Sigmoid colon (tissue), 7 donors: ENCODE results near the gene TBC1D1. TPM values are rescaled to one million over a fixed set of nuclear protein-coding genes. Genes with fewer than 3 reads are reported as not detected.

Source experiments
- DNase-seq: peaks from one replicate; pipeline ENCODE4 v3.0.0-alpha.2; 2019
- H3K27ac ChIP-seq, 4 donors: fragments of 200-600 bp; sonication (generic); one replicate each; pipeline ENCODE4 v1.5.1; 2016 to 2019; ENCODE audit warnings: mild to moderate bottlenecking in 1 of 4
- H3K27me3 ChIP-seq, 3 donors: fragments of 200-600 bp; sonication (generic); one replicate each; pipeline ENCODE4 v1.5.1; 2019; ENCODE audit warnings: mild to moderate bottlenecking in 1 of 3
- H3K36me3 ChIP-seq, 4 donors: fragments of 200-600 bp; sonication (generic); one replicate each; pipeline ENCODE4 v1.5.1; 2016 to 2019
- H3K4me1 ChIP-seq, 4 donors: fragments of 200-600 bp; sonication (generic); one replicate each; pipeline ENCODE4 v1.5.1; 2017 to 2019
- H3K4me3 ChIP-seq, 4 donors: fragments of 200-600 bp; sonication (generic); one replicate each; pipeline ENCODE4 v1.5.1; 2017 to 2019; ENCODE audit warnings: mild to moderate bottlenecking in 2 of 4, moderate library complexity in 1 of 4
- H3K9me3 ChIP-seq, 4 donors: fragments of 200-600 bp in 3 of 4; sonication (generic) in 3 of 4; one replicate each; pipeline versions ENCODE4 v1.5.1 to v1.6.1; 2013 to 2019
- EP300 ChIP-seq, 4 donors: sonication (generic); formaldehyde crosslinking; IDR thresholded peaks; one replicate each; pipeline ENCODE4 v1.6.1; 2017; ENCODE audit warnings: antibody characterized with exemption in 4 of 4
- POLR2A ChIP-seq, 2 donors: fragments of 450-650 bp; IDR thresholded peaks; one replicate each; pipeline ENCODE4 v1.6.1; 2016; ENCODE audit warnings: antibody characterized with exemption in 2 of 2, mild to moderate bottlenecking in 2 of 2, moderate library complexity in 2 of 2
- POLR2AphosphoS5 ChIP-seq, 4 donors: sonication (generic); formaldehyde crosslinking; IDR thresholded peaks; one replicate each; pipeline ENCODE4 v1.6.1; 2017; ENCODE audit warnings: antibody characterized with exemption in 4 of 4
- WGBS, 2 donors: extraction: QIAGEN DNeasy Blood & Tissue Kit; methylation state at CpG; one replicate each; pipeline ENCODE4 v1.1.7; 2013; 5-methylcytosine and 5-hydroxymethylcytosine counted together
- intact Hi-C: fragments of 100-400 bp; cut with DNase I; formaldehyde crosslinking; loops from one replicate; pipeline ENCODE4 v1.15.1; 2023
- polyA plus RNA-seq, 3 donors: library from polyadenylated mRNA; stranded (reverse); fragments of 200-250 nt; gene quantifications; one replicate each; pipeline ENCODE4 v1.2.3, GENCODE V29; 2013
- total RNA-seq, 4 donors: library from RNA; depleted of rRNA; stranded (reverse); fragments of >200 nt; gene quantifications; one replicate each; pipeline ENCODE4 v1.1.0, GENCODE V29; 2016
- TF ChIP-seq, protein P1 (sequence below), 4 experiments: fragments of 450-650 bp in 3 of 4; fragments of 200-600 bp in 1 of 4; IDR thresholded peaks; one replicate each; pipeline ENCODE4 v1.5.1; 2016 to 2019; ENCODE audit warnings: antibody characterized with exemption in 4 of 4, mild to moderate bottlenecking in 3 of 4, moderate library complexity in 2 of 4
- donor health status: healthy with polysubstance abuse.
- donor health status: Bipolar disorder and iron deficiency.
- donor health status: healthy.

Gene TBC1D1
- total and polyA plus RNA-seq, 7 donors: 31.2 to 450 (median 253) TPM

DNA sequence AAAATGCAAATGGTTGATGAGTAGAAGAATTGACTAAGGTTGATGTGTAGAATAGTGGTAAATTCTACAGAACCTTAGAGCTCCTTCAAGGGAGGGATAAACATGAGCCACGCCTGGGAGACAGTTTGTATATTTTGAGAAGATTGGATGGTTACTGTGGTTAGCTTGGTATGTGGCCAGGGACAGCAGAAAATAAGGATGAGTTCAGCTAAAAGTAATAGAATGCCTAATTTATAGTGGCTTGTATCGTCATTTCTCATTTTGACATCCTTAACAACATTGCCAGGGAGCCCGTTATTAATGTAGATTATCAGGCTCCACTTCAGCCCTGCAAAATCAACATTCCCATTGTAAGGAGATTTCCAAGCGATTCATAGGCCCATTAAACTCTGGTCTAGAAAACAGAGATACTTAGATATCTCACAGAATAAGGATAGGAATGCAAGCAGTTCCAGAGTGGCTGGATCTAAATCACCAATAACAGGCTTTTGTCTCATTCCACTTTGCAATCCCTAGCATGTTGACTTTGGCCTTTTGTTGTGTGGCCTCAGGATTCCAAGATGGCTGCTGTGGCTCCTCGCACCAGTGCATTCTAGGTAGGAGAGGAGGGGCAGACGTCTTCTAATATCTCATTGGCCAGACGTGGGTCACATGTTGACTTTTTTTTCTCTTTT, 62.9 kb downstream of the TBC1D1 start:
- Histone ChIP-seq H3K4me1 (peaks cover 0 to 52% (median 29%) of the 10 kb centered on the region in 4 donors), H3K4me3 (no peak overlapping the region), H3K27me3 (no peaks in the 10 kb centered on the region), H3K27ac (peak overlapping the region in 1 of 4 donors; percentile 65), H3K36me3 (peaks cover 0 to 5% (median 0%) of the 10 kb centered on the region in 4 donors), H3K9me3 (no peaks in the 10 kb centered on the region)
- TF ChIP-seq POLR2AphosphoS5 (IDR thresholded peaks at IDR 0.05): peak in 1 of 4 donors; percentile 9
- no peak for TF ChIP-seq EP300 (IDR thresholded peaks at IDR 0.05)
- WGBS, 2 donors: 76 to 78% methylated on average over 7 of the region's 7 CpGs
- DNase-seq: no peak
- intact Hi-C loops: no loop called here

GRCh38 chr4:37956941-37957340, 66.1 kb downstream of the TBC1D1 start:
- Histone ChIP-seq H3K36me3 (peaks cover 0 to 5% (median 0%) of the 10 kb centered on the region in 4 donors), H3K9me3 (no peaks in the 10 kb centered on the region), H3K4me1 (peaks cover 0 to 34% (median 17%) of the 10 kb centered on the region in 4 donors), H3K27me3 (no peaks in the 10 kb centered on the region), H3K4me3 (no peak overlapping the region), H3K27ac (no peak overlapping the region)
- intact Hi-C loops: no loop called here
- no peak for DNase-seq
- TF ChIP-seq POLR2AphosphoS5 (IDR thresholded peaks at IDR 0.05) (no peak), EP300 (IDR thresholded peaks at IDR 0.05) (no peak), POLR2A (IDR thresholded peaks at IDR 0.05) (no peak)
- TF ChIP-seq, protein P1, sequence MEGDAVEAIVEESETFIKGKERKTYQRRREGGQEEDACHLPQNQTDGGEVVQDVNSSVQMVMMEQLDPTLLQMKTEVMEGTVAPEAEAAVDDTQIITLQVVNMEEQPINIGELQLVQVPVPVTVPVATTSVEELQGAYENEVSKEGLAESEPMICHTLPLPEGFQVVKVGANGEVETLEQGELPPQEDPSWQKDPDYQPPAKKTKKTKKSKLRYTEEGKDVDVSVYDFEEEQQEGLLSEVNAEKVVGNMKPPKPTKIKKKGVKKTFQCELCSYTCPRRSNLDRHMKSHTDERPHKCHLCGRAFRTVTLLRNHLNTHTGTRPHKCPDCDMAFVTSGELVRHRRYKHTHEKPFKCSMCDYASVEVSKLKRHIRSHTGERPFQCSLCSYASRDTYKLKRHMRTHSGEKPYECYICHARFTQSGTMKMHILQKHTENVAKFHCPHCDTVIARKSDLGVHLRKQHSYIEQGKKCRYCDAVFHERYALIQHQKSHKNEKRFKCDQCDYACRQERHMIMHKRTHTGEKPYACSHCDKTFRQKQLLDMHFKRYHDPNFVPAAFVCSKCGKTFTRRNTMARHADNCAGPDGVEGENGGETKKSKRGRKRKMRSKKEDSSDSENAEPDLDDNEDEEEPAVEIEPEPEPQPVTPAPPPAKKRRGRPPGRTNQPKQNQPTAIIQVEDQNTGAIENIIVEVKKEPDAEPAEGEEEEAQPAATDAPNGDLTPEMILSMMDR (IDR thresholded peaks at IDR 0.05): no peak
- whole genome bisulfite sequencing, 2 donors: 70 to 73% methylated on average over 4 of the region's 4 CpGs

DNA sequence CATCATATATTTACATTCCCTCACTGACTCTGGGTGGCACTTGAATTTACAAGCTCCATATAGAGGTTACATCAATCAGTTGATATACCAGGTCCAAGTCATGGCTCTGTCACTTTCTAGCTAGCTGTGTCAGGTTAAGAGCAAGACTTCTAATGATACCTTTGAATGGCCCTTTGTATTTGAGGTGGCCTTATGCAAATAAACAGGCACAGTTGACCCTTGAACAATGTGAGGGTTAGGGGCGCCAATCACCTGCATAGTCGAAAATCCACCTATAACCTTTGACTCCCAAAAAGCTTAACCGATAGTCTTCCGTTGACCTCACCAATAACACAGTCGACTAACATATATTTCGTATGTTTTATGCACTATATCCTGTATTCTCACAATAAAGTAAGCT, 68.0 kb downstream of the TBC1D1 start:
- no peak for DNase-seq
- Histone ChIP-seq H3K4me1 (peaks cover 0 to 21% (median 7%) of the 10 kb centered on the region in 4 donors), H3K27ac (no peak overlapping the region), H3K36me3 (no peaks in the 10 kb centered on the region), H3K27me3 (no peaks in the 10 kb centered on the region), H3K4me3 (no peak overlapping the region), H3K9me3 (no peaks in the 10 kb centered on the region)
- TF ChIP-seq POLR2A (IDR thresholded peaks at IDR 0.05) (no peak), POLR2AphosphoS5 (IDR thresholded peaks at IDR 0.05) (no peak), EP300 (IDR thresholded peaks at IDR 0.05) (no peak)
- TF ChIP-seq, protein P1 (IDR thresholded peaks at IDR 0.05): no peak
- 75 to 87% methylated on average over 6 of the region's 6 CpGs for WGBS, 2 donors
- intact Hi-C loops: no loop called here

DNA sequence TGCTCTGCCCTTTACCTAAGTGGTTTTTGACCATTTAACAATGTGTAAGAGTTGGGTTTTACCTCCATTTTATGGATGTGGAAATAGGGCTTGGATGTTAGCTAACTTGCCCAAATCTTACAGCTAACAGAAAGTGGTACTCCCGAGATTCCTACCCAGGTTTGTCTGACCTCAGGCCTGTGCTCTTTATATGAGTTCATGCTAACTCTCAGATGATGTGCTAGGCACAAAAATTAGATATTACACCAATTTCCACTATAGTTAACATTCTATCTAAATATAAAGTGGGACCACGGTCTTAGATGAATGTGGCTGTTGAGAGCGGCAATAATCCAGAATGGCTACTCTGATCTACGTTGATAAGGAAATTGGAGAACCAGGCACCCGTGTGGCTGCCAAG, 69.2 kb downstream of the TBC1D1 start, which contains the start of gene PTTG2:
Gene PTTG2 (plus strand): TSS at position 301 of the 400 bp plus-strand sequence. CDS start 37 bp downstream, at position 338.
- DNase-seq: no peak
- H3K4me3 ChIP-seq: no peak within 1 kb of the TSS
- no peaks in the 10 kb centered on the region for H3K36me3 ChIP-seq
- H3K9me3 ChIP-seq: no peaks in the 10 kb centered on the region
- H3K27me3 ChIP-seq: no peaks in the 10 kb centered on the region
- intact Hi-C loops: loop anchor here (5.0 kb wide), 1 partner anchor 38 kb away; no protein-coding TSS in a partner anchor
- TF ChIP-seq EP300 (IDR thresholded peaks at IDR 0.05) (no peak), POLR2AphosphoS5 (IDR thresholded peaks at IDR 0.05) (no peak), POLR2A (IDR thresholded peaks at IDR 0.05) (no peak)
- TF ChIP-seq, protein P1 (IDR thresholded peaks at IDR 0.05): no peak
- H3K27ac ChIP-seq: no peak within 1 kb of the TSS
- WGBS, 2 donors: 95 to 96% methylated on average over 5 of the region's 5 CpGs
- peaks cover 0 to 31% (median 15%) of the 10 kb centered on the region in 4 donors for H3K4me1 ChIP-seq

DNA sequence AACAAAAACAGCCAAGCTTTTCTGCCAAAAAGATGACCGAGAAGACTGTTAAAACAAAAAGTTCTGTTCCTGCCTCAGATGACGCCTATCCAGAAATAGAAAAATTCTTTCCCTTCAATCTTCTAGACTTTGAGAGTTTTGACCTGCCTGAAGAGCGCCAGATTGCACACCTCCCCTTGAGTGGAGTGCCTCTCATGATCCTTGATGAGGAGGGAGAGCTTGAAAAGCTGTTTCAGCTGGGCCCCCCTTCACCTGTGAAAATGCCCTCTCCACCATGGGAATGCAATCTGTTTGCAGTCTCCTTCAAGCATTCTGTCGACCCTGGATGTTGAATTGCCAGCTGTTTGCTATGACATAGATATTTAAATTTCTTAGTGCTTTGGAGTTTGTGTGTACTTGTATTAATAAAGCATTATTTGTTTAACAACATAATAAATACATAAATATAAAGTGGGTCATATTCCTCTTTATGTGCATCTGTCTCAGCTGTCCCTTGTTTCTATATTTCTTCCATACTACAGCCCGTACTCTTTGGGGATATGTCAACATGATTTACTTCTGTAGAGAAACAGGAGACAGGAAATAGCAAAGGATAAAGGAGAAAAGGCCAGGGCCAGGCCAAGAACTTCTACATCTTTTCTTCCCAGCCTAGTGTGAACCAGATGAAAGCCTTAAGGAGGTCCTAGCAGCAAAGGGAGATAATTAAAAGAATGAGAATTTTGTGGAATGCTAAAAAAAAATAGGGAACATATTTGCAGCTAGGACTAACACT, 70.0 kb downstream of the TBC1D1 start:
- no peak overlapping the region for H3K27ac ChIP-seq
- no peak overlapping the region for H3K4me3 ChIP-seq
- 81 to 87% methylated on average over 5 of the region's 5 CpGs for WGBS, 2 donors
- TF ChIP-seq EP300 (IDR thresholded peaks at IDR 0.05) (no peak), POLR2A (IDR thresholded peaks at IDR 0.05) (no peak), POLR2AphosphoS5 (IDR thresholded peaks at IDR 0.05) (no peak)
- TF ChIP-seq, protein P1 (IDR thresholded peaks at IDR 0.05): no peak
- peaks cover 0 to 38% (median 22%) of the 10 kb centered on the region in 4 donors for H3K4me1 ChIP-seq
- H3K36me3 ChIP-seq: no peaks in the 10 kb centered on the region
- no peaks in the 10 kb centered on the region for H3K27me3 ChIP-seq
- H3K9me3 ChIP-seq: no peaks in the 10 kb centered on the region
- intact Hi-C loops: loop anchor here (5.0 kb wide), 1 partner anchor 39 kb away; no protein-coding TSS in a partner anchor
- no peak for DNase-seq
